HEK293 (cell line): ENCODE results near the gene KCNIP4.

Experiments used
- CTCF ChIP-seq: fragments of 450-650 bp; formaldehyde crosslinking; IDR thresholded peaks from 2 replicates; pipeline ENCODE4 v1.5.1; 2016; ENCODE audit warnings: missing biosample characterization, missing genetic modification characterization
- EGR2 ChIP-seq: fragments of 450-650 bp; formaldehyde crosslinking; IDR thresholded peaks from 2 replicates; pipeline ENCODE4 v1.5.1; 2016; ENCODE audit warnings: low read depth, missing biosample characterization, missing genetic modification characterization
- ZBTB49 ChIP-seq: fragments of 450-650 bp; formaldehyde crosslinking; IDR thresholded peaks from 2 replicates; pipeline ENCODE4 v1.5.1; 2016; ENCODE audit warnings: missing biosample characterization, missing genetic modification characterization, low read depth
- ZNF133 ChIP-seq: fragments of 450-650 bp; formaldehyde crosslinking; IDR thresholded peaks from 2 replicates; pipeline ENCODE4 v1.5.1; 2016; ENCODE audit warnings: missing biosample characterization, missing genetic modification characterization
- ZNF280D ChIP-seq: fragments of 450-650 bp; formaldehyde crosslinking; IDR thresholded peaks from 2 replicates; pipeline ENCODE4 v1.5.1; 2016; ENCODE audit warnings: missing biosample characterization, missing genetic modification characterization
- TF ChIP-seq, protein P1 (sequence below): fragments of 450-650 bp; formaldehyde crosslinking; IDR thresholded peaks from 2 replicates; pipeline ENCODE4 v1.5.1; 2016; ENCODE audit warnings: missing biosample characterization, missing genetic modification characterization

GRCh38 chr4:20860878-20861277, 1087.7 kb downstream of the KCNIP4 start:
- TF ChIP-seq CTCF (tag by site-specific recombination) = no peak
- no peak for TF ChIP-seq EGR2
- no peak for TF ChIP-seq ZNF280D (tag by site-specific recombination)
- TF ChIP-seq ZBTB49 (tag by site-specific recombination) = no peak
- TF ChIP-seq, protein P1, sequence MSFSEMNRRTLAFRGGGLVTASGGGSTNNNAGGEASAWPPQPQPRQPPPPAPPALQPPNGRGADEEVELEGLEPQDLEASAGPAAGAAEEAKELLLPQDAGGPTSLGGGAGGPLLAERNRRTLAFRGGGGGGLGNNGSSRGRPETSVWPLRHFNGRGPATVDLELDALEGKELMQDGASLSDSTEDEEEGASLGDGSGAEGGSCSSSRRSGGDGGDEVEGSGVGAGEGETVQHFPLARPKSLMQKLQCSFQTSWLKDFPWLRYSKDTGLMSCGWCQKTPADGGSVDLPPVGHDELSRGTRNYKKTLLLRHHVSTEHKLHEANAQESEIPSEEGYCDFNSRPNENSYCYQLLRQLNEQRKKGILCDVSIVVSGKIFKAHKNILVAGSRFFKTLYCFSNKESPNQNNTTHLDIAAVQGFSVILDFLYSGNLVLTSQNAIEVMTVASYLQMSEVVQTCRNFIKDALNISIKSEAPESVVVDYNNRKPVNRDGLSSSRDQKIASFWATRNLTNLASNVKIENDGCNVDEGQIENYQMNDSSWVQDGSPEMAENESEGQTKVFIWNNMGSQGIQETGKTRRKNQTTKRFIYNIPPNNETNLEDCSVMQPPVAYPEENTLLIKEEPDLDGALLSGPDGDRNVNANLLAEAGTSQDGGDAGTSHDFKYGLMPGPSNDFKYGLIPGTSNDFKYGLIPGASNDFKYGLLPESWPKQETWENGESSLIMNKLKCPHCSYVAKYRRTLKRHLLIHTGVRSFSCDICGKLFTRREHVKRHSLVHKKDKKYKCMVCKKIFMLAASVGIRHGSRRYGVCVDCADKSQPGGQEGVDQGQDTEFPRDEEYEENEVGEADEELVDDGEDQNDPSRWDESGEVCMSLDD (tag by site-specific recombination) = no peak
- TF ChIP-seq ZNF133 (tag by site-specific recombination) = no peak
